Measurements from ENCODE around the gene PPIE.

The PPIE gene

GRCh38 chr1:39692152-39693074 is 46.3 kb upstream of the PPIE start:
- TF ChIP-seq ZFX (IDR thresholded peaks at IDR 0.05) (no peak), CTCF (conservative IDR thresholded peaks at IDR 0.05) (no peak)
- no peak overlapping the region for H3K27ac ChIP-seq

GRCh38 chr1:39694026-39694425 is 44.7 kb upstream of the PPIE start:
- H3K27ac ChIP-seq: no peak overlapping the region
- no peak for TF ChIP-seq CTCF (conservative IDR thresholded peaks at IDR 0.05)
- no peak for TF ChIP-seq ZFX (IDR thresholded peaks at IDR 0.05)

- TF ChIP-seq ZFX (IDR thresholded peaks at IDR 0.05) (no peak), CTCF (conservative IDR thresholded peaks at IDR 0.05) (no peak)
These were observed 43.7 kb upstream of the PPIE start for GRCh38 chr1:39695016-39695415.

GRCh38 chr1:39696448-39696847 is 42.2 kb upstream of the PPIE start:
- no peak overlapping the region for H3K27ac ChIP-seq
- TF ChIP-seq ZFX (IDR thresholded peaks at IDR 0.05) (no peak), CTCF (conservative IDR thresholded peaks at IDR 0.05) (no peak)

More at GRCh38 chr1:39695016-39695415, 43.7 kb upstream of the PPIE start:
- no peak overlapping the region for H3K27ac ChIP-seq

- TF ChIP-seq CTCF (conservative IDR thresholded peaks at IDR 0.05) (no peak), ZFX (IDR thresholded peaks at IDR 0.05) (no peak)
- no peak overlapping the region for H3K27ac ChIP-seq
These were observed 40.1 kb upstream of the PPIE start for GRCh38 chr1:39698568-39698967.

GRCh38 chr1:39699419-39699818 is 39.3 kb upstream of the PPIE start:
- no peak overlapping the region for H3K27ac ChIP-seq
- TF ChIP-seq CTCF (conservative IDR thresholded peaks at IDR 0.05): no peak; the same call in 1 of the 2 replicates
- TF ChIP-seq ZFX (IDR thresholded peaks at IDR 0.05): no peak

- H3K27ac ChIP-seq: no peak overlapping the region; the same call in 1 of the 2 replicates
- no peak for TF ChIP-seq ZFX (IDR thresholded peaks at IDR 0.05)
- no peak for TF ChIP-seq CTCF (conservative IDR thresholded peaks at IDR 0.05)
These were observed 38.3 kb upstream of the PPIE start for GRCh38 chr1:39700348-39700747.

Data from C4-2B (cell line).